NT2/D1 (cell line): ENCODE results near the gene RUNX3.

Experiments used
- DNase-seq: peaks from one replicate; pipeline ENCODE4 v3.0.0-alpha.2; 2011; ENCODE audit warnings: low read depth, low spot score
- H3K27me3 ChIP-seq: 2 replicates; pipeline ENCODE4 v1.6.0; 2011; ENCODE audit warnings: mild to moderate bottlenecking; ENCODE audit not compliant: insufficient read length, insufficient read depth
- H3K36me3 ChIP-seq: 2 replicates; pipeline ENCODE4 v1.6.1; 2011; ENCODE audit warnings: mild to moderate bottlenecking, low read length, mixed read lengths; ENCODE audit not compliant: insufficient read depth, insufficient read length
- H3K4me1 ChIP-seq: 2 replicates; pipeline ENCODE4 v1.5.1; 2011; ENCODE audit not compliant: insufficient read depth, insufficient read length
- H3K4me3 ChIP-seq: 2 replicates; pipeline ENCODE4 v1.5.1; 2011; ENCODE audit warnings: low read depth; ENCODE audit not compliant: insufficient read length
- H3K9ac ChIP-seq: 2 replicates; pipeline ENCODE4 v1.6.0; 2011; ENCODE audit warnings: low read depth; ENCODE audit not compliant: insufficient read length
- H3K9me3 ChIP-seq: 2 replicates; pipeline ENCODE4 v1.5.1; 2011; ENCODE audit warnings: mild to moderate bottlenecking, low read length; ENCODE audit not compliant: insufficient read depth
- SUZ12 ChIP-seq: IDR thresholded peaks from 2 replicates; pipeline ENCODE4 v1.6.1; 2011; ENCODE audit not compliant: insufficient read length, insufficient read depth; ENCODE audit errors: extremely low read depth
- YY1 ChIP-seq: IDR thresholded peaks from 2 replicates; pipeline ENCODE4 v1.6.1; 2011; ENCODE audit not compliant: insufficient read length, insufficient read depth
- ZNF274 ChIP-seq: IDR thresholded peaks from 2 replicates; pipeline ENCODE4 v1.6.1; 2011; ENCODE audit warnings: mild to moderate bottlenecking, low read depth, low read length

Gene RUNX3

DNA sequence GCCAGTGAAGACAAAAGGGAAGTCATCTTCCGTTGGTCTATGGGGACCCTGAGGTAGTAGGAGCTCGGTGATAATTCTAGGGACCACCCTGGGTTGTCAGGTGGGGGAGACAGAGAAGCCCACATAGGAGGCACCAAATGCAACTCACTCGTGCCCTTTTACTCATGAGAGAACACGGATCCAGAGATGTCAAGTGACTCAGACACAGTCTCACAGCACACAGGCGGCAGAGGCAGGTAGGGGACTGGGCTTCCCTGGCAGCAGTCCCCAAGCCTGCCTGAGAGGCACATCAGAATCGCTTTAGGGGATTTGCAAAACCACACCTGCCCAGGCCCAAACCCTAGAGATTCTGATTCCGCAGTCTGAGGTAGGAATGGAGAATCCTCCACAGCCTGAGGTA, 31.3 kb upstream of the RUNX3 start:
- TF ChIP-seq YY1 (no peak), ZNF274 (no peak), SUZ12 (no peak)
- H3K36me3 ChIP-seq = no peaks in the 10 kb centered on the region
- H3K4me3 ChIP-seq = no peak overlapping the region

DNA sequence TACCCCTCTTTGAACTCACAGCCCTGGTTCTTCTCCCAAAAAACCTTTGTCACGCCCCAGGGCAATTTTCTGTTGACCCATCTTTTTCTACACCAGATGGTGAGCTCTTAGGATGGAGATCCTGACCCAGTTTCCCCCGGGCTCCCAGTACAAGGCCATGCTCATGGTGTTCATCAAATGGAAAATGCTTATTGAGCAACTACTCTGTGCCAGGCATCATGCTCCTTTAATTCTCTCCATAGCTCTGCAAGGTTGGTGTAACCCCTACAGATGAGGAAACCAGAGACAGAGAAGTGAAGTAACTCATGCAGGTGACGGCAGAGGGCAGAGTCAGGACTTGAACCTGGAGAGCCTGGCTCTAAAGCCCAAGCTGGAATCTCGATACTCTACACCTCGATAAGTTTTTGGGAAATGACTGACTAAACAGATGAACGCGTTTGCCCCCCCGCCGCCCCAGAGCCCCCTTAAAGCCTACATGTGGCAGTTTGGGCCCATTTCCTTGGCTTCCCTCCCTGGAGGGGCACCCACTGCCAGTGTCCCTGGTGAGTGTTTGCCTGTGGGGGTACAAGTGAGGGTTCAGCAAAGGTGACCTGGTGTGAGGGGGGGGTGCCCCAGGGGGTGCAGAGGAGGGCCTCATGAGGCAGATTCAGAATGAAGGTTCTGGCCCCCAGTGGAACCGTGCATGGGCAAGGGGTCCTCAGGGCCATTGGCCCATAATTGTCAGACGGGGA, 30.2 kb upstream of the RUNX3 start:
- TF ChIP-seq YY1 (no peak), ZNF274 (no peak), SUZ12 (no peak)
- H3K27me3 ChIP-seq = no peaks in the 10 kb centered on the region
- H3K4me1 ChIP-seq = peaks cover 31% of the 10 kb centered on the region
- no peak overlapping the region for H3K4me3 ChIP-seq
- H3K9ac ChIP-seq = no peak overlapping the region
- H3K9me3 ChIP-seq = no peaks in the 10 kb centered on the region
- no peaks in the 10 kb centered on the region for H3K36me3 ChIP-seq
- DNase-seq = no peak

More for the DNA sequence above, 31.3 kb upstream of the RUNX3 start:
- peaks cover 25% of the 10 kb centered on the region for H3K4me1 ChIP-seq
- H3K9me3 ChIP-seq = no peaks in the 10 kb centered on the region
- DNase-seq = no peak
- H3K9ac ChIP-seq = no peak overlapping the region
- H3K27me3 ChIP-seq = no peaks in the 10 kb centered on the region

DNA sequence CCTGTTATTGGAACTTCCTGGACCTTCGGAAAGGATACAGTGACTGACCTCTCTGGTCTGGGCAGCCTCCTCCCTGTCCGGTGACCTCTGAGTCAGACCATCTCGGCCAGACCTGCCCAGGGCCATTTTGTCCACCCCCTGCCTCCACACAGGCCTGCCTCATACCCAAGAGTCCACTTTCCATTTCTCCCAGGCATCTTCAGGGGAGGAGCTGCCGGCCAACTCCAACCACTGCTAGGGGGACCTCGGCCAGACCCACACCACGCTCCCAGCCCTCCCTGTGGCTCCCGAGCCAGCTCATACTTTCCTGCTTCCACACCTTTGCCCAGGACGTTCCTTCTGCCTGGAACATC, 29.5 kb upstream of the RUNX3 start:
- TF ChIP-seq ZNF274 = no peak
- TF ChIP-seq SUZ12 = no peak
- TF ChIP-seq YY1 = no peak
- no peaks in the 10 kb centered on the region for H3K36me3 ChIP-seq
- DNase-seq = no peak
- H3K27me3 ChIP-seq = no peaks in the 10 kb centered on the region
- no peak overlapping the region for H3K4me3 ChIP-seq
- no peaks in the 10 kb centered on the region for H3K9me3 ChIP-seq
- H3K9ac ChIP-seq = no peak overlapping the region
- H3K4me1 ChIP-seq = peaks cover 32% of the 10 kb centered on the region

DNA sequence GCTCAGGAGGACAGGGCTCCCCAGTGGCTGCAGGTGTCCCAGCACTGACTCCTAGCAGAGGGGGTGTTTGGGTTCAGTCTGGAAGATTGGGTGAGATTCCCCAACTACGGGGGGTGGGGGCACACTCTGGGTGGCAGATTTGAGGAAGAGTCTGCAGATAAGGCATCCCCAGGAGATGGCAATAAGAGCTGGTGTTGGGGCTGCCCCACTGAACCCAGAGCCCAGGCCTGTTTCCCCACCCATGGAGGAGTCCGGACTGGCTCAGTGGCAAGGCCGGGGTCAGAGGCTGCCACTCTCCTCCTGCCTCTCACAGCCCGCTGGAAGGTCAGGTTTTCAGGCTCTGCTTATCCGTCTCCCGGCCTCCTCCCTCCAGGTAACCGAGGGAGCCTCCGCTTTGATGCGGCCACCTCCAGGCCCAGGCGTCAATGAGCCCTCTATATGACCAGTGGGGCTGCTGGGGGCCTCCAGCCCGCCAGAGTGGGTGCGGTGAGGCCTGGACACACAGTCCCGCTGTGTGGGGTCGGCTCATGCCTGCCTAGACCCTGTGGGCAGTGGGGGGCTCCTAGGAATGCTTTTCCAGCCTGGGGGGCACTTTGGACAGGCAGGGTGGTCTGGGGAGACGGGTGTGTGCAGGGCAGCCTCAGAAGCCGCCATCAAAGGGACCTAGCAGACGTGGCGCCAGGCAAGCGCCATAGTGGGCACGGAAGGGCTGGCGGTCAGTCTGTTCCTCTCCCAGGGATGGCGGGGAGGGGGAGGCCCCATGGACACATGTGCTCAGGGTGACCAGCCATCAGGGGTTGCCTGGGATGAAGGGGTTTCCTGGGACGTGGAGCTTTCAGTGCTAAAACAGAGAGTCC, 28.9 kb upstream of the RUNX3 start:
- no peaks in the 10 kb centered on the region for H3K27me3 ChIP-seq
- H3K4me3 ChIP-seq = no peak overlapping the region
- H3K9ac ChIP-seq = no peak overlapping the region

DNA sequence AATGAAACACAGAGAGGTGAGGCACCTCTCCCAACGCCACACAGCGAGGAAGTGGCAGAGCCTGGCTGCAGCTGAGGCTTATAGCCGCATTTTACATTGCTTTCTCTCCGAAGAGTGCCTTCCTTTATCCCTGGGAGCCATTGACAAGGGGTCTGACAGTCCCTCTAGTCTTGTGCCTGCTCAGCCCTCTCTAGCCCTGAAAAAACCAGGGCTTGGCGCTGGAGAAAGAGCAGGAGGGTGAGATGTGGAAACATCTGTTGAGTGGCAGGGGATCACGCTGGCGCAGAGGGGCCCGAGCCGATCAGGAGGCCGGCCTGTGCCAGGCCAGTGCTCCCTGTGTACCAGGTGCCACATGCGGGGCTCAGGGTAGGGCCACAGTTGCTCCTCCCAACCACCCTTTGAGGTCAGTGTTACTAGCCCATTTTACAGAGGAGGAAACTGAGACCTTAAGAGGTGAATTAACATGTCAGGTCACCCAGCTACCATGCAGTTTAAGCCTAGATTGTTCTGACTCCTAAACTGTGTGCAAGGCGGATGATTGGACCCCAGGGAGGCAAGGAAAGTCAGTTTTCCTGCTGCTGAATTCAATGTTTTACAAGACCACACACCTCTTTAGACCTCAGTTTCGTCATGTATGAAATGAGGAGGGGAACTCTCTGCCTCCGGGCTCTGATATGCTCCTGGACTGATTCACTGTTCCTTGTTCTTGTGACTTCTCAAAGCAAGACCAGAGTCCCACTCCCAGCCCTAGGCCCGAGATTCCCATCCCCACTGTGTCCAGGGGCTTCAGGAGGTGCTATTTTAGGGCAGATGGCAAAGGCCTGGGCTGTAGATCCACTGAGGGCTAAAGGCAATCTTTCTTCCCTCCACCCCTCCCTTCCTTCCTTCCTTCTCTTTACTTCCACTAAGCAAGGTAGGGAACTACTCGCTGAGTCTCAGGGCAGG, 28.0 kb upstream of the RUNX3 start:
- H3K4me3 ChIP-seq = no peak overlapping the region
- H3K9me3 ChIP-seq = no peaks in the 10 kb centered on the region
- H3K9ac ChIP-seq = peak overlapping the region; percentile 12
- H3K27me3 ChIP-seq = no peaks in the 10 kb centered on the region
- TF ChIP-seq SUZ12 (no peak), ZNF274 (no peak), YY1 (no peak)
- peaks cover 20% of the 10 kb centered on the region for H3K4me1 ChIP-seq
- H3K36me3 ChIP-seq = no peaks in the 10 kb centered on the region
- no peak for DNase-seq

More for the DNA sequence above, 28.9 kb upstream of the RUNX3 start:
- no peaks in the 10 kb centered on the region for H3K36me3 ChIP-seq
- TF ChIP-seq SUZ12 = no peak
- TF ChIP-seq YY1 = no peak
- no peak for TF ChIP-seq ZNF274
- peaks cover 28% of the 10 kb centered on the region for H3K4me1 ChIP-seq
- DNase-seq = no peak
- H3K9me3 ChIP-seq = no peaks in the 10 kb centered on the region

DNA sequence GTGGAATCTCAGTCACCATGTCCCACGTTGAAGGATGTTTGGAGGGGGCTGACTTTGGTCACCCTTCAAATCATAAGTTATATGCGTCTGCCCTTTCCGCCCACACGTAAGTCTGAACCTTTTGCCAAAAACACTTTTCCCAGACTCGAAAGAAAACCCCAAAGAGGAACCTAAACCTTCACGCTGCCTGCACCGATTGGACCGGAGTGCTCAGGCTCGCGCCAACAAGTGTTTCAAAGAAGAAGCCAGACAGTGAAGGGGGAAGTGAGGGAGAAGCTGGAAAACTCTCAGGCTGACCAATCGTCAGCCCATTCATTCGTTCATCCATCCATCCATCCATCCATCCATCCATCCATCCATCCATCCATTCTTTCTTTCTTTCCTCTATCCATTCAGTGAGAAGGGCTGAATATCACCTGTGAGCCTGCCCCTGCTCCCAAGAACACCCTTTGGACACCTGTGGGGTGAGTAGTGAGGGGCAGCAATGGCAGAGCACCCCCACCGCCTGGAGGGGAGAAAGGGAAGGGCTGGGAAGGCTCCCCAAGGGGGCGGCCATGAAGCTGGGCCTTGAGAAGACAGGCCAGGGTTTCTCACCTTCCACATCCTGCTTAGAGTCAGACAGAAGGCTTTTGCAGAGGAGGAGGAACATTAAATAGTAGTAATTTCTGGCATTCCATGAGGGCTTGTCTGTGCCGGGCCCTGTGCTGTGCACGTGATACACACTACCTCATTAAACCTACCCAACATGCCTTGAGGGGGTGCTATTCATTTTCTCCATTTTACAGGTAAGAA, 27.1 kb upstream of the RUNX3 start:
- H3K4me3 ChIP-seq = no peak overlapping the region
- DNase-seq = no peak
- no peaks in the 10 kb centered on the region for H3K9me3 ChIP-seq
- no peak overlapping the region for H3K9ac ChIP-seq
- TF ChIP-seq SUZ12 (no peak), YY1 (no peak), ZNF274 (no peak)
- no peaks in the 10 kb centered on the region for H3K36me3 ChIP-seq
- peaks cover 16% of the 10 kb centered on the region for H3K4me1 ChIP-seq
- H3K27me3 ChIP-seq = no peaks in the 10 kb centered on the region
